OCI-LY7 (cell line): Measurements from ENCODE around the gene WFS1. TPM values are rescaled to one million over a fixed set of nuclear protein-coding genes. Genes with fewer than 3 reads are reported as not detected.

Experiments
- BruUV-seq: library from RNA; stranded (reverse); fragments of 400-500 nt; replicated peaks from 2 replicates; lab custom pipeline; 2021; lab: Mats Ljungman, UMichigan
- CTCF ChIA-PET: fragments of 300-600 bp; sonication (Branson Sonifier 250); formaldehyde crosslinking; loops from one replicate; lab custom pipeline; 2022; ENCODE audit warnings: antibody characterized with exemption; ENCODE audit not compliant: unreplicated experiment; lab: Charles Lee
- POLR2A ChIA-PET: fragments of 300-600 bp; sonication (Branson Sonifier 250); formaldehyde crosslinking; loops from one replicate; lab custom pipeline; 2022; ENCODE audit warnings: antibody characterized with exemption; lab: Charles Lee
- DNase-seq: peaks from one replicate; pipeline ENCODE4 v3.0.0-alpha.2; 2015; ENCODE audit warnings: low spot score
- H2AFZ ChIP-seq: fragments of 200-600 bp; sonication (generic), shearing (Covaris generic); 2 replicates; pipeline ENCODE4 v1.6.1; 2014; ENCODE audit warnings: mild to moderate bottlenecking, antibody characterized with exemption, low read length, moderate library complexity
- H3K27ac ChIP-seq: fragments of 200-600 bp; sonication (generic); 2 replicates; pipeline ENCODE4 v1.5.1; 2014; ENCODE audit warnings: mixed run types, low read depth, mild to moderate bottlenecking, moderate library complexity, low read length, inconsistent platforms; ENCODE audit not compliant: poor library complexity, severe bottlenecking
- H3K36me3 ChIP-seq: fragments of 200-600 bp; sonication (generic); 2 replicates; pipeline ENCODE4 v1.6.1; 2014; ENCODE audit warnings: mild to moderate bottlenecking, antibody characterized with exemption, low read length, moderate library complexity, mixed read lengths; ENCODE audit not compliant: insufficient read depth
- H3K4me1 ChIP-seq: fragments of 200-600 bp; sonication (generic); 2 replicates; pipeline ENCODE4 v1.5.1; 2014; ENCODE audit warnings: mild to moderate bottlenecking, low read length; ENCODE audit not compliant: insufficient read depth, poor library complexity, severe bottlenecking
- H3K4me2 ChIP-seq: fragments of 200-600 bp; sonication (generic); 2 replicates; pipeline ENCODE4 v1.6.1; 2014; ENCODE audit warnings: mild to moderate bottlenecking, low read length
- H3K4me3 ChIP-seq: fragments of 200-600 bp; sonication (generic); 2 replicates; pipeline ENCODE4 v1.5.1; 2014; ENCODE audit warnings: mild to moderate bottlenecking, low read depth, low read length; ENCODE audit not compliant: poor library complexity, severe bottlenecking
- H3K79me2 ChIP-seq: fragments of 200-600 bp; sonication (generic); 2 replicates; pipeline ENCODE4 v1.6.1; 2016; ENCODE audit warnings: low read depth, mild to moderate bottlenecking, low read length, moderate library complexity, mixed read lengths; ENCODE audit not compliant: insufficient read depth
- H3K9me2 ChIP-seq: fragments of 200-600 bp; sonication (generic); 2 replicates; pipeline ENCODE4 v1.6.1; 2016; ENCODE audit warnings: mild to moderate bottlenecking, low read length, mixed read lengths; ENCODE audit not compliant: insufficient read depth
- H3K9me3 ChIP-seq: fragments of 200-600 bp; sonication (generic); 2 replicates; pipeline ENCODE4 v1.6.1; 2014; ENCODE audit warnings: mild to moderate bottlenecking, mixed run types, low read length, mixed read lengths
- H4K20me1 ChIP-seq: fragments of 200-600 bp; sonication (generic); 2 replicates; pipeline ENCODE4 v1.6.1; 2014; ENCODE audit warnings: mild to moderate bottlenecking, antibody characterized with exemption, low read length, moderate library complexity, mixed read lengths; ENCODE audit not compliant: insufficient read depth
- CTCF ChIP-seq: fragments of 200-600 bp; sonication (generic); conservative IDR thresholded peaks from 2 replicates; pipeline ENCODE4 v1.5.1; 2014; ENCODE audit warnings: mild to moderate bottlenecking, antibody characterized with exemption, low read length, moderate library complexity, mixed read lengths
- EZH2phosphoT487 ChIP-seq: fragments of 200-600 bp; sonication (generic); IDR thresholded peaks from 2 replicates; pipeline ENCODE4 v1.6.1; 2018; ENCODE audit warnings: low read depth, borderline replicate concordance, mild to moderate bottlenecking, mixed run types, antibody characterized with exemption, low read length, moderate library complexity, mixed read lengths
- intact Hi-C: fragments of 100-400 bp; cut with micrococcal nuclease; formaldehyde crosslinking; loops from one replicate; pipeline ENCODE4 v1.10.0; 2022; ENCODE audit not compliant: unreplicated experiment
- total RNA-seq, 2 experiments: library from RNA; depleted of rRNA in 1 of 2; stranded (reverse); fragments of >200 nt in 1 of 2; shearing (Covaris generic) in 1 of 2; gene quantifications; 2 replicates each; pipeline ENCODE4 v1.2.3, GENCODE V29; 2014 to 2022

WFS1 gene
- total RNA-seq, 2 experiments from 2014 or later: 6.1 to 14.5 TPM

GRCh38 chr4:6230502-6230785, 39.2 kb upstream of the WFS1 start:
- H2AFZ ChIP-seq: no peak overlapping the region
- no peaks in the 10 kb centered on the region for H3K4me1 ChIP-seq
- no TSS peak for BruUV-seq
- H3K27ac ChIP-seq: no peak overlapping the region
- H3K4me2 ChIP-seq: no peak overlapping the region
- intact Hi-C loops: no loop called here
- no peaks in the 10 kb centered on the region for H3K9me3 ChIP-seq
- CTCF ChIA-PET: no interaction called here
- TF ChIP-seq EZH2phosphoT487: no peak
- TF ChIP-seq CTCF: no peak
- no peak for DNase-seq
- no peaks in the 10 kb centered on the region for H3K79me2 ChIP-seq
- POLR2A ChIA-PET: no interaction called here
- no peak overlapping the region for H3K4me3 ChIP-seq
- H3K9me2 ChIP-seq: no peaks in the 10 kb centered on the region
- no peaks in the 10 kb centered on the region for H4K20me1 ChIP-seq
- no peaks in the 10 kb centered on the region for H3K36me3 ChIP-seq

GRCh38 chr4:6230827-6231662, 38.6 kb upstream of the WFS1 start:
- no peaks in the 10 kb centered on the region for H4K20me1 ChIP-seq
- no peak overlapping the region for H3K4me2 ChIP-seq
- no peak for TF ChIP-seq CTCF
- TF ChIP-seq EZH2phosphoT487: no peak
- no peaks in the 10 kb centered on the region for H3K9me3 ChIP-seq
- intact Hi-C loops: no loop called here
- no peak overlapping the region for H3K27ac ChIP-seq
- no peak overlapping the region for H3K4me3 ChIP-seq
- DNase-seq: no peak
- H3K79me2 ChIP-seq: no peaks in the 10 kb centered on the region
- no TSS peak for BruUV-seq
- ChIA-PET CTCF (no interaction called here), POLR2A (no interaction called here)
- H2AFZ ChIP-seq: no peak overlapping the region
- H3K4me1 ChIP-seq: no peaks in the 10 kb centered on the region
- no peaks in the 10 kb centered on the region for H3K9me2 ChIP-seq
- no peaks in the 10 kb centered on the region for H3K36me3 ChIP-seq

- POLR2A ChIA-PET: no interaction called here
- no peaks in the 10 kb centered on the region for H3K9me2 ChIP-seq
- no peaks in the 10 kb centered on the region for H3K36me3 ChIP-seq
- H3K4me1 ChIP-seq: no peaks in the 10 kb centered on the region
- BruUV-seq: no TSS peak
- H4K20me1 ChIP-seq: no peaks in the 10 kb centered on the region
- H3K4me3 ChIP-seq: no peak overlapping the region
- no peak overlapping the region for H3K27ac ChIP-seq
- intact Hi-C loops: no loop called here
- DNase-seq: no peak
- no peaks in the 10 kb centered on the region for H3K79me2 ChIP-seq
- CTCF ChIA-PET: no interaction called here
- no peak for TF ChIP-seq CTCF
- no peak for TF ChIP-seq EZH2phosphoT487
- H3K4me2 ChIP-seq: no peak overlapping the region
- H2AFZ ChIP-seq: no peak overlapping the region
- H3K9me3 ChIP-seq: no peaks in the 10 kb centered on the region
These were observed 37.9 kb upstream of the WFS1 start for GRCh38 chr4:6231663-6232165.
